ENCODE results near the gene PCBP3.
"Not testable (repeated sequence)": the region's sequence is repeated elsewhere in the genome, so short reads cannot be mapped to it uniquely, and the experiment has no call there.

The PCBP3 gene

GRCh38 chr21:45893740-45894449 is 250.4 kb downstream of the PCBP3 start:
- no peak for DNase-seq (ENCODE audit: low spot score)

GRCh38 chr21:45894450-45894825 is 250.9 kb downstream of the PCBP3 start:
- DNase-seq (ENCODE audit: low spot score): no peak

GRCh38 chr21:45894906-45895777 is 251.6 kb downstream of the PCBP3 start:
- no peak for DNase-seq (ENCODE audit: low spot score)

GRCh38 chr21:45895778-45896370 is 252.3 kb downstream of the PCBP3 start:
- DNase-seq (ENCODE audit: low spot score): no peak

- not testable (repeated sequence) for DNase-seq (ENCODE audit: low spot score)
Observed at GRCh38 chr21:45896431-45896830, 252.9 kb downstream of the PCBP3 start.

GRCh38 chr21:45897191-45898027 is 253.9 kb downstream of the PCBP3 start:
- DNase-seq (ENCODE audit: low spot score): no peak

- DNase-seq (ENCODE audit: low spot score): no peak
Observed at GRCh38 chr21:45898028-45898350, 254.5 kb downstream of the PCBP3 start.

GRCh38 chr21:45898781-45899180 is 255.3 kb downstream of the PCBP3 start:
- no peak for DNase-seq (ENCODE audit: low spot score)

- no peak for DNase-seq (ENCODE audit: low spot score)
Observed at GRCh38 chr21:45899317-45900033, 255.9 kb downstream of the PCBP3 start.

GRCh38 chr21:45900034-45900868 is 256.7 kb downstream of the PCBP3 start:
- no peak for DNase-seq (ENCODE audit: low spot score)

- no peak for DNase-seq (ENCODE audit: low spot score)
Observed at GRCh38 chr21:45901061-45901690, 257.7 kb downstream of the PCBP3 start.

- DNase-seq (ENCODE audit: low spot score): no peak
Observed at GRCh38 chr21:45902292-45902995, 258.9 kb downstream of the PCBP3 start.

GRCh38 chr21:45905196-45905595 is 261.7 kb downstream of the PCBP3 start:
- DNase-seq (ENCODE audit: low spot score): no peak

- no peak for DNase-seq (ENCODE audit: low spot score)
Observed at GRCh38 chr21:45906196-45906805, 262.8 kb downstream of the PCBP3 start.

GRCh38 chr21:45906859-45907258 is 263.3 kb downstream of the PCBP3 start:
- DNase-seq (ENCODE audit: low spot score): no peak

GRCh38 chr21:45908536-45909237 is 265.2 kb downstream of the PCBP3 start:
- no peak for DNase-seq (ENCODE audit: low spot score)

- DNase-seq (ENCODE audit: low spot score): no peak
Observed at GRCh38 chr21:45909238-45909988, 265.9 kb downstream of the PCBP3 start.

GRCh38 chr21:45910155-45910547 is 266.6 kb downstream of the PCBP3 start:
- no peak for DNase-seq (ENCODE audit: low spot score)
